Endodermal cell (in vitro differentiated cells): Measurements from ENCODE around the gene L1CAM. TPM values are rescaled to one million over a fixed set of nuclear protein-coding genes. Genes with fewer than 3 reads are reported as not detected.

Source experiments
- DNase-seq: peaks from one replicate; pipeline ENCODE4 v3.0.0-alpha.2; 2017
- H3K27ac ChIP-seq: 2 replicates; pipeline ENCODE4 v1.5.1; 2013; ENCODE audit warnings: mild to moderate bottlenecking, low read depth, low read length, moderate library complexity
- H3K27me3 ChIP-seq: 2 replicates; pipeline ENCODE4 v1.6.1; 2013; ENCODE audit warnings: mild to moderate bottlenecking, low read length, moderate library complexity; ENCODE audit not compliant: insufficient read depth, control insufficient read depth, poor library complexity, severe bottlenecking
- H3K36me3 ChIP-seq: 2 replicates; pipeline ENCODE4 v1.7.0; 2013; ENCODE audit warnings: mild to moderate bottlenecking, low read length, moderate library complexity; ENCODE audit not compliant: control insufficient read depth, insufficient read depth
- H3K4me1 ChIP-seq: one replicate; pipeline ENCODE4 v1.7.0; 2013; ENCODE audit warnings: low read length; ENCODE audit not compliant: control insufficient read depth, insufficient read depth
- H3K4me3 ChIP-seq: 2 replicates; pipeline ENCODE4 v1.5.1; 2013; ENCODE audit warnings: mild to moderate bottlenecking, low read length, moderate library complexity
- H3K9ac ChIP-seq: 2 replicates; pipeline ENCODE4 v1.6.1; 2013; ENCODE audit warnings: mild to moderate bottlenecking, low read length, moderate library complexity; ENCODE audit not compliant: poor library complexity, severe bottlenecking; ENCODE audit errors: extremely low read depth
- H3K9me3 ChIP-seq: 2 replicates; pipeline ENCODE4 v1.6.1; 2013; ENCODE audit warnings: mild to moderate bottlenecking, low read length, moderate library complexity; ENCODE audit not compliant: control insufficient read depth
- H3K27ac Mint-ChIP-seq: 2 replicates; pipeline ENCODE4 v1.8.0; 2020; ENCODE audit warnings: mixed read lengths
- H3K27me3 Mint-ChIP-seq: 2 replicates; pipeline ENCODE4 v1.8.0; 2021; ENCODE audit warnings: mild to moderate bottlenecking, mixed read lengths; ENCODE audit not compliant: insufficient read depth
- H3K36me3 Mint-ChIP-seq: 2 replicates; pipeline ENCODE4 v1.8.0; 2020; ENCODE audit warnings: low read depth, mixed read lengths
- H3K4me1 Mint-ChIP-seq: 2 replicates; pipeline ENCODE4 v1.8.0; 2020; ENCODE audit warnings: mixed read lengths
- H3K4me3 Mint-ChIP-seq: 2 replicates; pipeline ENCODE4 v1.8.0; 2020; ENCODE audit warnings: mild to moderate bottlenecking, moderate library complexity, mixed read lengths
- H3K9me3 Mint-ChIP-seq: 2 replicates; pipeline ENCODE4 v1.8.0; 2020; ENCODE audit warnings: mild to moderate bottlenecking, mixed read lengths
- WGBS, 2 experiments: methylation state at CpG; one replicate each; pipeline versions ENCODE4 v1.1.5 to v1.1.7; 2013; ENCODE audit warnings: missing lambda C conversion rate in 2 of 2, mixed read lengths in 1 of 2; ENCODE audit not compliant: insufficient coverage in 1 of 2, insufficient read length in 1 of 2; 5-methylcytosine and 5-hydroxymethylcytosine counted together
- total RNA-seq, 2 donors: library from RNA; stranded (reverse); fragmentation: NEBNext Ultra II Directional in 1 of 2; extraction: Animal tissue kit (Norgen Biotek cat#: 25700) in 1 of 2; gene quantifications; 2 replicates in 1 of 2; 3 replicates in 1 of 2; pipeline ENCODE4 v1.2.1, GENCODE V29; 2021
- TF ChIP-seq, protein P1 (sequence below): fragments of 200-600 bp; sonication (generic); conservative IDR thresholded peaks from 2 replicates; pipeline ENCODE4 v1.5.0; 2021; ENCODE audit warnings: antibody characterized with exemption, mild to moderate bottlenecking

Gene L1CAM
- total RNA-seq, 2 donors from 2014 or later = 7.5 to 29.0 TPM

DNA sequence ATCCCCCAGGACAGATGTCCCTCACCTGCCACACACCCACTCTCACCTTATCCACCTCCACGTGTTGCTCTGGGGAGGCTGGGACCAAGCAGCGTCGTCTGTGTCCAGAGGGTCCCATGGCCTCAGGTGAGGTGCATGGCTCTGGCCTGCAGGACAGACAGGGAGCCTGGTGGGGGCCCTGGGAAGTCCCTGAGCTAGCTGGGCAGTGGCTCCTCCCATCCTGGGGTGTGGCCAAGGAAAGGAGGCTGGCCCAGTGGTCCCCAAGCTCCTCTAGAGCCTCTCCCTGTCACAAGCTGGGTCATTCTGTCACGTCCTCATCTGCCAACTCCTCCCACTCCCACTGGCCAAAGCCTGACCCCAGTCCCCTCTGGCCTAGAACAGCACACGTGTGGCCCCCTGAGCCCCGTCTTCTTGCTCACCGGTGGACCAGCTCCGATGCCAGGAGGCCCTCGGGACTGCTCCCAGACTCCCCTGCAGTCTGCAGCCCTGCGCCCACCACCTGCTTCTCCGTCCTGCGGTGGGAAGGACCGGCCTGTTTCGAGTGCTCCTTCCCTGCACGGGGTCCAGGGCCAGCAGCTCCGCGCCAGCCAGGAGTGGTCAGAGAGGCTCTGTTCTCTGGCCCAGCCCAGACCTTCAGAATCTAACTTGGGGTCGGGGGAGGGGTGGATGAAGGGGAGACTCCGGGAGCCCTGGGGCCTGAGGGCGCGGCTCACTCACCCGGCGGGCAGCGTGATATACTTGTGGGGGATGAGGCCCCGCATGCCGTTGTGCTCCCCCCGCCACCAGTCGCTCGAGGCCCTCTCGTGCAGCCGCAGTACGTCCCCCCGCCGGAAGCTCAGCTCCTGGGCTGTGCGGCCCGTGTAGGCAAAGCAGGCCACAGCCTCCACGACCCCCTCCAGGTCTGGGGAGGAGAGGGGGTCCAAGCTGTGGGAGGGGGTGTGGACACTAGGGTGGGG is 23.3 kb upstream of the L1CAM start:
- TF ChIP-seq, protein P1, sequence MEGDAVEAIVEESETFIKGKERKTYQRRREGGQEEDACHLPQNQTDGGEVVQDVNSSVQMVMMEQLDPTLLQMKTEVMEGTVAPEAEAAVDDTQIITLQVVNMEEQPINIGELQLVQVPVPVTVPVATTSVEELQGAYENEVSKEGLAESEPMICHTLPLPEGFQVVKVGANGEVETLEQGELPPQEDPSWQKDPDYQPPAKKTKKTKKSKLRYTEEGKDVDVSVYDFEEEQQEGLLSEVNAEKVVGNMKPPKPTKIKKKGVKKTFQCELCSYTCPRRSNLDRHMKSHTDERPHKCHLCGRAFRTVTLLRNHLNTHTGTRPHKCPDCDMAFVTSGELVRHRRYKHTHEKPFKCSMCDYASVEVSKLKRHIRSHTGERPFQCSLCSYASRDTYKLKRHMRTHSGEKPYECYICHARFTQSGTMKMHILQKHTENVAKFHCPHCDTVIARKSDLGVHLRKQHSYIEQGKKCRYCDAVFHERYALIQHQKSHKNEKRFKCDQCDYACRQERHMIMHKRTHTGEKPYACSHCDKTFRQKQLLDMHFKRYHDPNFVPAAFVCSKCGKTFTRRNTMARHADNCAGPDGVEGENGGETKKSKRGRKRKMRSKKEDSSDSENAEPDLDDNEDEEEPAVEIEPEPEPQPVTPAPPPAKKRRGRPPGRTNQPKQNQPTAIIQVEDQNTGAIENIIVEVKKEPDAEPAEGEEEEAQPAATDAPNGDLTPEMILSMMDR = no peak
- Histone ChIP-seq H3K4me3 (no peak overlapping the region), H3K36me3 (no peaks in the 10 kb centered on the region), H3K27ac (no peak overlapping the region), H3K9ac (no peak overlapping the region), H3K4me1 (no peaks in the 10 kb centered on the region), H3K9me3 (no peaks in the 10 kb centered on the region), H3K27me3 (no peaks in the 10 kb centered on the region)
- no peaks in the 10 kb centered on the region for H3K27me3 Mint-ChIP-seq
- no peak overlapping the region for H3K27ac Mint-ChIP-seq
- H3K9me3 Mint-ChIP-seq = peaks cover 54% of the 10 kb centered on the region
- no peaks in the 10 kb centered on the region for H3K4me1 Mint-ChIP-seq
- H3K4me3 Mint-ChIP-seq = no peak overlapping the region
- H3K36me3 Mint-ChIP-seq = peaks cover 5% of the 10 kb centered on the region
- 85% methylated on average over 34 of the region's 37 CpGs; no CpG with 5 or more reads in 1 of the 2 experiments for WGBS, 2 experiments
- peak; percentile 81 for DNase-seq

DNA sequence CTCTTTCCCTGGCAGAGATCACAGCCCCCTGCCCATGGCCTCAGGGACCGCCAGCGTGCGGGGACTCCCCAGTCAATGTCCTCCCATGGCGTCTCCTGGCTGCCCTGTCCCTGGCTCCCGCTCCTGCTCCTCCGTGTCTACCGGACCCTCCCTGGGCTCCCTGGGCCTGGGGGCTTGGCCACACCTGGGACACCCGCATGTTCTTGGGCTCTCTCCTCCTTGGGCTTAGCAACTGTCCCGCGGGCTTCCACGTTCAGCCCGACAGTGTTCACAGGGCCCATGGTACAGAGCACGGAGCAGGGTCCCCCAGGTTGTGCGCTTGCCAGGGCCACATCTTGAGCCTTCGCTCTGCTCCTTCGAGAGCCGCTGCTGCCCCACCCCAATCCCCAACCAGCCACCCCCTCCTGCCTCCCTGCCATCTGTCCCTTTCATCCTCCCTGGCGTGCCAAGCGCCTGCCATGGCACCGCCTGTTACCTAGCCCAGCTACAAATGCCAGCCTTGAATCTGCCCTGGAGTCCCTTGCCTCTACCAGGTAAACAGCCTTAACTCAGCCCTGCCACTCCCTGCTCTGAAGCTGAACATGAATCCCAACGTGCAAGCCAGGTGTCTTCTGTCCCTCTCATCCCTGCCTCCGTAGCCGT is 22.4 kb upstream of the L1CAM start:
- no peak overlapping the region for H3K4me3 Mint-ChIP-seq
- TF ChIP-seq, protein P1 = no peak
- 95 to 98% methylated on average over 6 to 23 of the region's 23 CpGs for WGBS, 2 experiments
- H3K36me3 ChIP-seq = no peaks in the 10 kb centered on the region
- peak; percentile 22 for DNase-seq
- H3K9me3 Mint-ChIP-seq = peaks cover 56% of the 10 kb centered on the region
- H3K27me3 ChIP-seq = no peaks in the 10 kb centered on the region
- no peaks in the 10 kb centered on the region for H3K9me3 ChIP-seq
- H3K4me3 ChIP-seq = no peak overlapping the region
- no peak overlapping the region for H3K27ac ChIP-seq
- H3K4me1 ChIP-seq = no peaks in the 10 kb centered on the region
- H3K27me3 Mint-ChIP-seq = no peaks in the 10 kb centered on the region
- peaks cover 2% of the 10 kb centered on the region for H3K36me3 Mint-ChIP-seq
- peaks cover 5% of the 10 kb centered on the region for H3K4me1 Mint-ChIP-seq
- no peak overlapping the region for H3K27ac Mint-ChIP-seq
- no peak overlapping the region for H3K9ac ChIP-seq

DNA sequence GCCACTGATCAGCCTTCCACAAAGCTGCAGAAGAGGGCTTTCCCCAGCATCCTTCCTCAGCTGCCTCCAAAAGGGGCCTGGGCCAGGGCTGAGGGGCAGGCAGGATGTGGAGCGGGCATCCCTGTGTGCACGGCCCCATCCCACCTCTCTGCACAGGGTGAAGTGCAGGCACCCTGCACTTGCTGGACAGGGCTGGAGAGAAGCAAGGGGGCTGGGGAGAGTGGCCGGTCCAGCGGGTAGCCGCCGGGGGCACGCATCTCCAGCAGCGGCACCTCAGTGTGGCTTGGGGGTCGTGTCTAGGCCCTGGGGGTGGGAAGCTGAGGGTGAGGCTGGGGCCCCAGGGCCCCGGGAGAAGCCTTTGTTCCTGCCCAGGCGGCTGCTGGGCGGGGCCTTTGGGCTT is 21.5 kb upstream of the L1CAM start:
- Histone ChIP-seq H3K9ac (no peak overlapping the region), H3K27ac (no peak overlapping the region), H3K4me3 (no peak overlapping the region), H3K4me1 (no peaks in the 10 kb centered on the region), H3K9me3 (no peaks in the 10 kb centered on the region), H3K36me3 (no peaks in the 10 kb centered on the region), H3K27me3 (no peaks in the 10 kb centered on the region)
- Mint-ChIP-seq H3K4me3 (no peak overlapping the region), H3K4me1 (peaks cover 5% of the 10 kb centered on the region), H3K27me3 (no peaks in the 10 kb centered on the region), H3K27ac (no peak overlapping the region), H3K36me3 (peaks cover 2% of the 10 kb centered on the region), H3K9me3 (peaks cover 61% of the 10 kb centered on the region)
- WGBS, 2 experiments = 91 to 93% methylated on average over 3 to 12 of the region's 12 CpGs
- TF ChIP-seq, protein P1 = no peak
- DNase-seq = peak; percentile 26
